Airway epithelial cell (primary cell): ENCODE measurements around the gene PCDHGB4. TPM values are rescaled to one million over a fixed set of nuclear protein-coding genes. Genes with fewer than 3 reads are reported as not detected.

ENCODE experiments used
- total RNA-seq: library from RNA; depleted of rRNA; stranded (reverse); fragments of >200 nt; gene quantifications from 2 replicates; pipeline ENCODE4 v1.2.3, GENCODE V29; 2015

PCDHGB4 gene
- total RNA-seq, 1 donor from 2014 or later = 2.2 TPM

DNA sequence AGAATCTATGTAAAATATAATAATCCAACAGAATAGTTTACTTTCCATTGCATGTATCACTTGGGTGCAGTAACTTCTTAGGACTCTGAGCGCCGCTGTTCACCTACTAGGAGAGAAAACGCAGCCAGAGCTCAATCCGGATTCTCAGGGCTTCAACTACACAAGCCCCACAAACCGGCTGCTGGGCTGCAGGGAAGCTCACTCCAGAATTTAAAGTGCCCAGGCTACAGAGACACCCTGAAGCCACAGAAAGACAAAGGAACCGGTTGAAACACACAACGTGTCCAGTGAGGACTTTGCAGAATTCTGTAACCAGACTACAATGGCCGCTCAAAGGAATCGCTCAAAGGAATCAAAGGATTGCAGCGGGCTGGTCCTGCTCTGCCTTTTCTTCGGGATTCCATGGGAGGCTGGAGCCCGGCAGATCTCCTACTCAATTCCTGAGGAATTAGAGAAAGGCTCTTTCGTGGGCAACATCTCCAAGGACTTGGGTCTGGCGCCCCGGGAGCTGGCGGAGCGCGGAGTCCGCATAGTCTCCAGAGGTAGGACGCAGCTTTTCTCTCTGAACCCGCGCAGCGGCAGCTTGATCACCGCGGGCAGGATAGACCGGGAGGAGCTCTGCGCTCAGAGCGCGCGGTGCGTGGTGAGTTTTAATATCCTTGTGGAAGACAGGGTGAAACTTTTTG is 25.5 kb downstream of the PCDHGB4 start, which contains the start of gene PCDHGA10:
Gene PCDHGA10, plus strand, starts transcription at position 134 of the 686 bp plus-strand sequence. Its CDS starts 189 bp downstream, at position 323.

DNA sequence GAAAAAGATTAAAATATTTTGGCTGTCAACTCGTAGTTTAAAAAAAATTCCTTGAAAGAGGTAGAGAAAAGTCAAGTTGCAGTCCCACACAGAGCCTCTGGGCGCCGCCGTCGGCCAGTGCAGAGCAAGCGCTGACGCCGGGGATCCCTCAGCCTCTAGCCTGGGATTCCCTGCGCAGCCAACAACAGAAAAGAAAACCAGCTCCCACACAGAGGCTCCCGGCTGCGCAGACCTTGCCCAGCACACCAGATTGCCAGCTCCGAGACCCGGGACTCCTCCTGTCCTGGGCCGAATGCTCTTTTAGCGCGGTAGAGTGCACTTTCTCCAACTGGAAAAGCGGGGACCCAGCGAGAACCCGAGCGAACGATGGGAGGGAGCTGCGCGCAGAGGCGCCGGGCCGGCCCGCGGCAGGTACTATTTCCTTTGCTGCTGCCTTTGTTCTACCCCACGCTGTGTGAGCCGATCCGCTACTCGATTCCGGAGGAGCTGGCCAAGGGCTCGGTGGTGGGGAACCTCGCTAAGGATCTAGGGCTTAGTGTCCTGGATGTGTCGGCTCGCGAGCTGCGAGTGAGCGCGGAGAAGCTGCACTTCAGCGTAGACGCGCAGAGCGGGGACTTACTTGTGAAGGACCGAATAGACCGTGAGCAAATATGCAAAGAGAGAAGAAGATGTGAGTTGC is 30.1 kb downstream of the PCDHGB4 start, which contains the start of gene PCDHGB7:
Gene PCDHGB7, plus strand, starts transcription at position 184 of the 679 bp plus-strand sequence. Its CDS starts 183 bp downstream, at position 367.

DNA sequence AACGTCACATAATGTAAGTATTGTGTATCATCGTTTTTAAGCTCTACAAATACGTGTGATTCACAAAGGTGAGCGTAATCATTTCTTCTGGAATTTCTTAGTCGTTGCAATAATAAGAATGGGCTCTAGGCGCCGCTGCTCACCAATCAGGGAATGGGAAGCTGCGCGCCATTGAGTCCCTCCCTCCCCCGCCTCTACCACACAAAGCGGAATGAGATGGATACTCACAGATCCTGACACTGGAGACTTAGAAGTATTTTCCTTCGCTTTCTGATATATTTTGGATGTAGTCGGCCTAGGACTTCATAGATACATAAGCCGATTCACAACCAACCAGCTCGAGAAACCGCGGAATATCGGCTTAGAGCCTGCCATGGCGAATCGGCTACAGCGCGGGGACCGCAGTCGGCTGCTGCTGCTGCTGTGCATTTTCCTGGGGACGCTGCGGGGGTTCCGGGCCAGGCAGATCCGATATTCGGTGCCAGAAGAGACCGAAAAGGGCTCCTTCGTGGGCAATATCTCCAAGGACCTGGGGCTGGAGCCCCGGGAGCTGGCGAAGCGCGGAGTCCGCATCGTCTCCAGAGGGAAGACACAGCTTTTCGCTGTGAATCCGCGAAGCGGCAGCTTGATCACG is 33.5 kb downstream of the PCDHGB4 start, which contains the start of gene PCDHGA11:
Gene PCDHGA11, plus strand, starts transcription at position 197 of the 634 bp plus-strand sequence. Its CDS starts 177 bp downstream, at position 374.

DNA sequence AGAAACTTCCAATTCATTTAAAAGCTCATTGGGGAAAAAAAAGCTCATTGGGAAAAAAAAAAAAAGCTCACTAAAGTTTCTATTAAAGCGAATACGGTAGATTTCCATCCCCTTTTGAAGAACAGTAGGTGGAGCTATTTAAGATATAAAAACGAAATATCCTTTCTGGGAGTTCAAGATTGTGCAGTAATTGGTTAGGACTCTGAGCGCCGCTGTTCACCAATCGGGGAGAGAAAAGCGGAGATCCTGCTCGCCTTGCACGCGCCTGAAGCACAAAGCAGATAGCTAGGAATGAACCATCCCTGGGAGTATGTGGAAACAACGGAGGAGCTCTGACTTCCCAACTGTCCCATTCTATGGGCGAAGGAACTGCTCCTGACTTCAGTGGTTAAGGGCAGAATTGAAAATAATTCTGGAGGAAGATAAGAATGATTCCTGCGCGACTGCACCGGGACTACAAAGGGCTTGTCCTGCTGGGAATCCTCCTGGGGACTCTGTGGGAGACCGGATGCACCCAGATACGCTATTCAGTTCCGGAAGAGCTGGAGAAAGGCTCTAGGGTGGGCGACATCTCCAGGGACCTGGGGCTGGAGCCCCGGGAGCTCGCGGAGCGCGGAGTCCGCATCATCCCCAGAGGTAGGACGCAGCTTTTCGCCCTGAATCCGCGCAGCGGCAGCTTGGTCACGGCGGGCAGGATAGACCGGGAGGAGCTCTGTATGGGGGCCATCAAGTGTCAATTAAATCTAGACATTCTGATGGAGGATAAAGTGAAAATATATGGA is 43.0 kb downstream of the PCDHGB4 start, which contains the start of gene PCDHGA12:
Gene PCDHGA12, plus strand, starts transcription at position 176 of the 782 bp plus-strand sequence. Its CDS starts 253 bp downstream, at position 429.

Other genes starting within 250 kb of the PCDHGB4 start
- gene PCDHB6, start 237.6 kb upstream of the PCDHGB4 start, total RNA-seq = 0.14 TPM in 1 of 2 replicates, not detected in the other
- gene PCDHB7, start 215.1 kb upstream of the PCDHGB4 start, total RNA-seq = not detected in 2 replicates
- gene PCDHB8, start 209.9 kb upstream of the PCDHGB4 start, total RNA-seq = 0.07 TPM in 1 of 2 replicates, not detected in the other
- 0.07 and 0.14 TPM in 2 replicates for gene PCDHB16, start 205.3 kb upstream of the PCDHGB4 start, total RNA-seq
- 0.07 TPM in 1 of 2 replicates, not detected in the other for gene PCDHB9, start 200.5 kb upstream of the PCDHGB4 start, total RNA-seq
- gene PCDHB10, start 195.3 kb upstream of the PCDHGB4 start, total RNA-seq = 0.05 and 0.21 TPM in 2 replicates
- 0.09 TPM in 1 of 2 replicates, not detected in the other for gene PCDHB11, start 188.1 kb upstream of the PCDHGB4 start, total RNA-seq
- 0.05 and 0.07 TPM in 2 replicates for gene PCDHB12, start 179.0 kb upstream of the PCDHGB4 start, total RNA-seq
- gene PCDHB13, start 173.8 kb upstream of the PCDHGB4 start, total RNA-seq = 0.09 and 0.14 TPM in 2 replicates
- gene PCDHB14, start 164.4 kb upstream of the PCDHGB4 start, total RNA-seq = 0.21 and 0.65 TPM in 2 replicates
- 0.07 and 0.28 TPM in 2 replicates for gene PCDHB15, start 142.3 kb upstream of the PCDHGB4 start, total RNA-seq
- not detected in 2 replicates for gene SLC25A2, start 83.6 kb upstream of the PCDHGB4 start, total RNA-seq
- 28.8 and 30.0 TPM in 2 replicates for gene TAF7, start 66.9 kb upstream of the PCDHGB4 start, total RNA-seq
- gene PCDHGA1, start 57.2 kb upstream of the PCDHGB4 start, total RNA-seq = 0.28 TPM in 1 of 2 replicates, not detected in the other
- 0.42 and 0.79 TPM in 2 replicates for gene PCDHGA2, start 48.9 kb upstream of the PCDHGB4 start, total RNA-seq
- gene PCDHGA3, start 43.9 kb upstream of the PCDHGB4 start, total RNA-seq = 0.14 and 0.21 TPM in 2 replicates
- 0.07 TPM in 1 of 2 replicates, not detected in the other for gene PCDHGB1, start 37.6 kb upstream of the PCDHGB4 start, total RNA-seq
- 0.23 and 0.63 TPM in 2 replicates for gene PCDHGA4, start 32.7 kb upstream of the PCDHGB4 start, total RNA-seq
- gene PCDHGB2, start 27.7 kb upstream of the PCDHGB4 start, total RNA-seq = 0.42 TPM in 1 of 2 replicates, not detected in the other
- gene PCDHGA5, start 23.5 kb upstream of the PCDHGB4 start, total RNA-seq = 0.05 and 0.07 TPM in 2 replicates
- gene PCDHGB3, start 17.5 kb upstream of the PCDHGB4 start, total RNA-seq = 0.35 and 0.46 TPM in 2 replicates
- 0.37 and 0.63 TPM in 2 replicates for gene PCDHGA6, start 13.8 kb upstream of the PCDHGB4 start, total RNA-seq
- gene PCDHGA7, start 5.0 kb upstream of the PCDHGB4 start, total RNA-seq = 0.92 and 1.2 TPM in 2 replicates
- 0.35 and 0.51 TPM in 2 replicates for gene PCDHGA8, start 4.9 kb downstream of the PCDHGB4 start, total RNA-seq
- gene PCDHGB5, start 10.2 kb downstream of the PCDHGB4 start, total RNA-seq = 6.1 and 7.2 TPM in 2 replicates
- 1.2 and 1.8 TPM in 2 replicates for gene PCDHGA9, start 15.1 kb downstream of the PCDHGB4 start, total RNA-seq
- 1.1 and 1.5 TPM in 2 replicates for gene PCDHGB6, start 20.3 kb downstream of the PCDHGB4 start, total RNA-seq
- 4.7 and 6.2 TPM in 2 replicates for gene PCDHGA10, start 25.3 kb downstream of the PCDHGB4 start, total RNA-seq
- gene PCDHGB7, start 30.0 kb downstream of the PCDHGB4 start, total RNA-seq = 3.2 and 4.1 TPM in 2 replicates
- gene PCDHGA11, start 33.4 kb downstream of the PCDHGB4 start, total RNA-seq = 3.3 and 5.2 TPM in 2 replicates
- 4.7 and 5.6 TPM in 2 replicates for gene PCDHGA12, start 42.8 kb downstream of the PCDHGB4 start, total RNA-seq
- gene PCDHGC3, start 88.3 kb downstream of the PCDHGB4 start, total RNA-seq = 21.0 and 27.2 TPM in 2 replicates
- gene PCDHGC4, start 97.3 kb downstream of the PCDHGB4 start, total RNA-seq = 0.05 and 0.21 TPM in 2 replicates
- gene PCDHGC5, start 101.4 kb downstream of the PCDHGB4 start, total RNA-seq = 0.79 and 1.1 TPM in 2 replicates
- 91.6 and 106 TPM in 2 replicates for gene DIAPH1, start 231.3 kb downstream of the PCDHGB4 start, total RNA-seq
- 66.1 and 66.9 TPM in 2 replicates for gene HDAC3, start 249.2 kb downstream of the PCDHGB4 start, total RNA-seq
- gene RELL2, start 249.3 kb downstream of the PCDHGB4 start, total RNA-seq = 9.4 and 12.3 TPM in 2 replicates